Hippocampal formation (tissue), 2 donors: ENCODE data around the gene DENND2C.
A peak's percentile ranks its signal among the peaks of the same experiment; 100 is the strongest.

ENCODE experiments used
- DNase-seq, 2 donors: peaks; one replicate each; lab custom pipeline; 2025; lab: John Stamatoyannopoulos, UW

DENND2C gene

GRCh38 chr1:114685851-114686250, 16.0 kb upstream of the DENND2C start:
- no peak for DNase-seq

- no peak for DNase-seq
These were observed 7.8 kb upstream of the DENND2C start for GRCh38 chr1:114677691-114678090.

- DNase-seq = no peak
These were observed 6.3 kb upstream of the DENND2C start for GRCh38 chr1:114676115-114676514.

- no peak for DNase-seq
These were observed 2.1 kb upstream of the DENND2C start for GRCh38 chr1:114671939-114672275.

GRCh38 chr1:114671011-114671938, 1.4 kb upstream of the DENND2C start:
- peak in 1 of 2 donors; percentile 22 for DNase-seq

GRCh38 chr1:114670083-114671010, 498 bp upstream of the DENND2C start:
- DNase-seq = peak; percentile 61 to 85

- DNase-seq = no peak
These were observed 876 bp downstream of the DENND2C start for GRCh38 chr1:114668784-114669561.

GRCh38 chr1:114668373-114668772, 1.5 kb downstream of the DENND2C start:
- no peak for DNase-seq

- no peak for DNase-seq
These were observed 2.9 kb downstream of the DENND2C start for GRCh38 chr1:114666954-114667353.

- DNase-seq = no peak
These were observed 9.6 kb downstream of the DENND2C start for GRCh38 chr1:114660238-114660637.

GRCh38 chr1:114651893-114652292, 18.0 kb downstream of the DENND2C start:
- DNase-seq = no peak

GRCh38 chr1:114648503-114648902, 21.3 kb downstream of the DENND2C start:
- DNase-seq = no peak

- no peak for DNase-seq
These were observed 28.5 kb downstream of the DENND2C start for GRCh38 chr1:114641377-114641776.

- no peak for DNase-seq
These were observed 30.9 kb downstream of the DENND2C start for GRCh38 chr1:114638910-114639309.

GRCh38 chr1:114632427-114632826, 37.4 kb downstream of the DENND2C start:
- DNase-seq = no peak

GRCh38 chr1:114627107-114627506, 42.7 kb downstream of the DENND2C start:
- DNase-seq = no peak

GRCh38 chr1:114623364-114623763, 46.5 kb downstream of the DENND2C start:
- DNase-seq = no peak

GRCh38 chr1:114620419-114620818, 49.4 kb downstream of the DENND2C start:
- no peak for DNase-seq

- DNase-seq = no peak
These were observed 51.2 kb downstream of the DENND2C start for GRCh38 chr1:114618606-114619005.

- DNase-seq = no peak
These were observed 59.2 kb downstream of the DENND2C start for GRCh38 chr1:114610546-114611245.

- no peak for DNase-seq
These were observed 60.0 kb downstream of the DENND2C start for GRCh38 chr1:114609826-114610225.
